H1 (cell line): ENCODE measurements around the gene NOL8. TPM values are rescaled to one million over a fixed set of nuclear protein-coding genes. Genes with fewer than 3 reads are reported as not detected.

Source experiments
- CTCF ChIA-PET: fragments of 300-600 bp; sonication (Branson Sonifier 250); formaldehyde crosslinking; loops from one replicate; lab custom pipeline; 2021; ENCODE audit not compliant: partially characterized antibody; lab: Charles Lee
- POLR2A ChIA-PET: fragments of 300-600 bp; sonication (Branson Sonifier 250); formaldehyde crosslinking; loops from one replicate; lab custom pipeline; 2021; ENCODE audit warnings: inconsistent platforms; ENCODE audit not compliant: partially characterized antibody; lab: Charles Lee
- DNase-seq, 2 experiments: peaks; one replicate each; pipeline versions ENCODE4 v3.0.0 to v3.0.0-alpha.2; 2010 to 2022; ENCODE audit warnings: low spot score in 2 of 2, low read depth in 1 of 2, mixed read lengths in 1 of 2
- FAIRE-seq: peaks from 2 replicates; lab custom pipeline; 2011; peaks lifted over from hg19 to GRCh38; lab: Jason Lieb, UNC
- H2AFZ ChIP-seq: 2 replicates; pipeline ENCODE4 v1.8.1; 2012; ENCODE audit warnings: low read length, inconsistent platforms
- H2AK5ac ChIP-seq: 2 replicates; pipeline ENCODE4 v1.6.1; 2013; ENCODE audit warnings: low read depth, low read length
- H2BK120ac ChIP-seq: replicated peaks from 2 replicates; pipeline ENCODE3; 2013; ENCODE audit warnings: low read depth, low read length, inconsistent platforms
- H2BK12ac ChIP-seq: 2 replicates; pipeline ENCODE4 v1.6.1; 2013; ENCODE audit warnings: low read depth, low read length
- H2BK15ac ChIP-seq: 2 replicates; pipeline ENCODE4 v1.6.1; 2013; ENCODE audit warnings: low read length
- H2BK20ac ChIP-seq: 2 replicates; pipeline ENCODE4 v1.6.1; 2013; ENCODE audit warnings: low read length
- H2BK5ac ChIP-seq: 2 replicates; pipeline ENCODE4 v1.6.1; 2013; ENCODE audit warnings: low read depth, low read length
- H3K14ac ChIP-seq: 2 replicates; pipeline ENCODE4 v1.6.1; 2013; ENCODE audit warnings: inconsistent platforms; ENCODE audit not compliant: insufficient read length
- H3K18ac ChIP-seq: 2 replicates; pipeline ENCODE4 v1.6.1; 2013; ENCODE audit warnings: low read length; ENCODE audit errors: extremely low read depth
- H3K23ac ChIP-seq: 2 replicates; pipeline ENCODE4 v1.6.1; 2013; ENCODE audit warnings: inconsistent platforms; ENCODE audit not compliant: insufficient read length
- H3K23me2 ChIP-seq: 2 replicates; pipeline ENCODE4 v1.6.1; 2013; ENCODE audit warnings: low read depth, low read length
- H3K27ac ChIP-seq: 2 replicates; pipeline ENCODE4 v1.6.1; 2011; ENCODE audit warnings: low read depth, low read length, inconsistent platforms
- H3K27me3 ChIP-seq, 4 experiments: replicated peaks in 1 of 4; 1 replicate in 1 of 4; 2 replicates in 3 of 4; pipeline versions ENCODE4 v1.6.1 to v1.8.1; 2011 to 2013; ENCODE audit warnings: low read length in 3 of 4, mild to moderate bottlenecking in 3 of 4, inconsistent platforms in 2 of 4, mixed read lengths in 2 of 4, moderate library complexity in 1 of 4; ENCODE audit not compliant: control insufficient read depth in 3 of 4, insufficient read depth in 3 of 4; ENCODE audit errors: extremely low read depth in 1 of 4
- H3K36me3 ChIP-seq, 4 experiments: 2 replicates each; pipeline versions ENCODE4 v1.6.1 to v1.8.1; 2011 to 2013; ENCODE audit warnings: mild to moderate bottlenecking in 4 of 4, low read length in 3 of 4, moderate library complexity in 2 of 4, control low read depth in 1 of 4, inconsistent platforms in 1 of 4; ENCODE audit not compliant: insufficient read depth in 4 of 4, control insufficient read depth in 2 of 4
- H3K4ac ChIP-seq: replicated peaks from 2 replicates; pipeline ENCODE3; 2013; ENCODE audit warnings: low read length, low read depth, mixed read lengths, inconsistent platforms; ENCODE audit not compliant: insufficient read length
- H3K4me1 ChIP-seq, 4 experiments: replicated peaks in 1 of 4; 1 replicate in 1 of 4; 2 replicates in 3 of 4; pipeline versions ENCODE4 v1.6.1 to v1.8.1; 2011 to 2013; ENCODE audit warnings: low read length in 3 of 4, inconsistent platforms in 2 of 4, mixed read lengths in 1 of 4; ENCODE audit not compliant: insufficient read depth in 4 of 4, control insufficient read depth in 3 of 4
- H3K4me2 ChIP-seq, 2 experiments: 2 replicates each; pipeline versions ENCODE4 v1.6.1 to v1.8.1; 2011 to 2013; ENCODE audit warnings: low read depth in 2 of 2, low read length in 2 of 2, control low read depth in 1 of 2, inconsistent platforms in 1 of 2, mild to moderate bottlenecking in 1 of 2; ENCODE audit not compliant: insufficient read depth in 1 of 2
- H3K4me3 ChIP-seq, 4 experiments: fragments of 200-600, 300-600 bp in 1 of 4; sonication (generic), shearing (Covaris generic), sonication (Bioruptor Twin) in 1 of 4; 2 replicates each; pipeline versions ENCODE4 v1.5.1 to v1.8.1; 2011 to 2016; ENCODE audit warnings: low read length in 4 of 4, low read depth in 3 of 4, control low read depth in 2 of 4, inconsistent platforms in 2 of 4, mild to moderate bottlenecking in 2 of 4, mixed read lengths in 1 of 4, moderate library complexity in 1 of 4; ENCODE audit not compliant: insufficient read depth in 2 of 4; ENCODE audit errors: extremely low read depth in 1 of 4
- H3K56ac ChIP-seq: replicated peaks from 2 replicates; pipeline ENCODE3; 2013; ENCODE audit warnings: low read depth, mild to moderate bottlenecking, mixed read lengths, low read length, inconsistent platforms; ENCODE audit not compliant: insufficient read length
- H3K79me1 ChIP-seq: 2 replicates; pipeline ENCODE4 v1.6.1; 2013; ENCODE audit warnings: low read depth, low read length, control low read depth
- H3K79me2 ChIP-seq, 2 experiments: 2 replicates each; pipeline versions ENCODE4 v1.6.1 to v1.8.1; 2012 to 2013; ENCODE audit warnings: low read length in 2 of 2, mild to moderate bottlenecking in 2 of 2, inconsistent platforms in 1 of 2; ENCODE audit not compliant: insufficient read depth in 2 of 2, control insufficient read depth in 1 of 2
- H3K9ac ChIP-seq, 4 experiments: replicated peaks in 1 of 4; 1 replicate in 1 of 4; 2 replicates in 3 of 4; pipeline versions ENCODE4 v1.6.1 to v1.8.1; 2011 to 2013; ENCODE audit warnings: low read depth in 3 of 4, low read length in 3 of 4, control low read depth in 2 of 4, mild to moderate bottlenecking in 2 of 4, moderate library complexity in 2 of 4, inconsistent platforms in 1 of 4; ENCODE audit errors: extremely low read depth in 1 of 4
- H3K9me3 ChIP-seq, 2 experiments: 2 replicates each; pipeline versions ENCODE4 v1.6.1 to v1.8.1; 2012 to 2013; ENCODE audit warnings: mild to moderate bottlenecking in 2 of 2, moderate library complexity in 2 of 2, control low read depth in 1 of 2, inconsistent platforms in 1 of 2, low read depth in 1 of 2, low read length in 1 of 2, mixed read lengths in 1 of 2; ENCODE audit not compliant: insufficient read depth in 2 of 2
- H4K20me1 ChIP-seq, 2 experiments: replicated peaks in 1 of 2; 2 replicates each; pipeline versions ENCODE3 to v1.8.1; 2011 to 2013; ENCODE audit warnings: inconsistent platforms in 2 of 2, low read length in 2 of 2, mild to moderate bottlenecking in 1 of 2; ENCODE audit not compliant: insufficient read depth in 2 of 2, control insufficient read depth in 1 of 2
- H4K5ac ChIP-seq: 2 replicates; pipeline ENCODE4 v1.6.1; 2013; ENCODE audit warnings: low read length, low read depth, mixed read lengths, inconsistent platforms; ENCODE audit not compliant: insufficient read length
- H4K8ac ChIP-seq: 2 replicates; pipeline ENCODE4 v1.8.0; 2013; ENCODE audit warnings: mild to moderate bottlenecking, moderate library complexity, low read length, inconsistent platforms; ENCODE audit not compliant: insufficient read depth; ENCODE audit errors: extremely low read depth
- H4K91ac ChIP-seq: replicated peaks from 2 replicates; pipeline ENCODE3; 2013; ENCODE audit warnings: low read length, mixed read lengths, inconsistent platforms; ENCODE audit not compliant: insufficient read length
- POLR2AphosphoS5 ChIP-seq: IDR thresholded peaks from 2 replicates; pipeline ENCODE4 v1.6.1; 2011; ENCODE audit warnings: low read depth, low read length
- RBBP5 ChIP-seq: IDR thresholded peaks from 2 replicates; pipeline ENCODE4 v1.7.1; 2012; ENCODE audit warnings: low read depth, mild to moderate bottlenecking, inconsistent platforms, low read length, moderate library complexity, borderline replicate concordance
- WGBS, 2 experiments: shearing (Covaris generic) in 1 of 2; methylation state at CpG; one replicate each; pipeline versions ENCODE4 v1.1.6 to v1.1.7; 2013 to 2015; ENCODE audit warnings: low lambda C conversion rate in 2 of 2, mixed read lengths in 2 of 2, inconsistent platforms in 1 of 2, low coverage in 1 of 2, missing lambda C conversion rate in 1 of 2; ENCODE audit not compliant: insufficient replicate concordance in 2 of 2, insufficient coverage in 1 of 2, insufficient read length in 1 of 2; ENCODE audit errors: extremely low coverage in 1 of 2, missing lambda C conversion rate in 1 of 2; 5-methylcytosine and 5-hydroxymethylcytosine counted together
- polyA plus RNA-seq, 7 experiments: library from polyadenylated mRNA; depleted of rRNA in 3 of 7; stranded (reverse) in 5 of 7; unstranded in 2 of 7; fragments of >200 nt in 5 of 7; fragments of 200-250 nt in 2 of 7; gene quantifications; 1 replicate in 5 of 7; 2 replicates in 1 of 7; 4 replicates in 1 of 7; pipeline versions ENCODE4 v1.2.1 to v1.2.3, GENCODE V29; 2011 to 2013; ENCODE audit warnings: missing spikeins in 2 of 7, mixed read lengths in 2 of 7
- total RNA-seq: library from RNA; stranded (reverse); fragmentation: NEBNext Ultra II Directional; extraction: Animal tissue kit (Norgen Biotek cat#: 25700); gene quantifications from 2 replicates; pipeline ENCODE4 v1.2.1, GENCODE V29; 2021

The NOL8 gene
- total and polyA plus RNA-seq, 2 of the 8 experiments (the other 6 are each of a cell fraction or from before 2014, with no cell fraction given): 6.2 to 30.4 TPM

DNA sequence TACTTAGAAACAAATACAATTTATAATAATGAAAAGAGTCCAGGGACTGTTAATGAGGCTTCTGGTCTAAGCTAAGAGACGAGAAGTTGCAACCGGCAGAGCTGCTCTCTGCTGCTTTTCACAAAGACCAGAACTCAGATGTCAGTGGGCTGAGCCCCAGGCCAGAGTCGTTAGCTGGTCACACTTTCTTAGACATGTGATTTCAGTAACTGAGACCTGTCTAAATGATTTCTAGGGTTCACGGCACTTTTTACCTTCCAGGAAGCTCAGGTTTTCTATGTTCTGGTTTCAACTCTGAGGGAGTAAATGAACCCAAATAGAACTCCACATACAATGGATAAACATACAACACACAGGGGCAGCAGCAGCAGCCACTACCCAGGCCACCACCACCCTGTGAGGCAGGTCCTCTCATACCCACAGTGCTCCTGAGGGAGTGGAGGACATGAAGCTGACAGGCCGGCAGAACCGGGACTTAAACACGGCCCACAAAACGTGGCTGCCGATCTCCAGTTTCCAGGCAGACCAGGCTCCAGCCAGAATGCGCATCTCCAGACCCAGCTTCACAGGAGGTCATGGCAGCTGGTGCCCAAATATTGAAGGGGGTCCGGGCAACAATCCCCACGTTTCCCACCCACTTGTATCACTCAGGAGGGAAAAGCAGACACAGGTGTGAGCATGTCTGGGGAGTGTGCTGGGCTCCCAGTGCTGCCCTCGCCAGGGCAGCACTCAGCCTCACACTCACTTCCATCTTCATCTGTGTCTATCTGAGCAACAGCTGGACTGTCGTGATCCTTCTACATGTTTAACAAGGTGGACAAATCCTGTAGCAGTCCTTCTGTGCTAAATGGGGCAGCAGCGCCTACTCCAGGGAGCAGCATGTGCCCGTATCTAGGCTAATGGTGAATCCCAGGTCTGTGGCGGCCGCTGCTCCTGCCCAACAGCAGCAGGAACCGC, 70.5 kb downstream of the NOL8 start:
- H3K9me3 ChIP-seq: no peaks in the 10 kb centered on the region
- H3K14ac ChIP-seq: no peak overlapping the region
- no peak overlapping the region for H3K4ac ChIP-seq
- H2AK5ac ChIP-seq: no peak overlapping the region
- no peak overlapping the region for H3K27ac ChIP-seq
- peaks cover 7 to 12% of the 10 kb centered on the region in 2 experiments for H4K20me1 ChIP-seq
- ChIA-PET CTCF (interaction anchor here (0.7 to 2.3 kb wide), 7 partner anchors 9 to 120 kb away, joined by 3 to 11 read pairs (median 3); no protein-coding TSS in a partner anchor), POLR2A (interaction anchor here (0.9 to 4.0 kb wide), 14 partner anchors 9 to 362 kb away, joined by 3 to 23 read pairs (median 6); no protein-coding TSS in a partner anchor)
- FAIRE-seq: no peak
- H3K79me1 ChIP-seq: no peaks in the 10 kb centered on the region; the same call in 1 of the 2 replicates
- no peak overlapping the region for H2BK20ac ChIP-seq
- peaks cover 45 to 100% (median 90%) of the 10 kb centered on the region in 4 experiments for H3K36me3 ChIP-seq
- H2BK15ac ChIP-seq: no peak overlapping the region
- no peak overlapping the region for H2BK12ac ChIP-seq
- H3K23ac ChIP-seq: no peak overlapping the region
- H3K4me2 ChIP-seq: no peak overlapping the region
- no peak overlapping the region for H3K18ac ChIP-seq
- H2AFZ ChIP-seq: no peak overlapping the region
- H3K4me1 ChIP-seq: no peaks in the 10 kb centered on the region
- H3K27me3 ChIP-seq: no peaks in the 10 kb centered on the region
- no peak overlapping the region for H3K4me3 ChIP-seq
- 86% methylated on average over 17 of the region's 19 CpGs; no CpG with 5 or more reads in 1 of the 2 experiments for WGBS, 2 experiments
- no peaks in the 10 kb centered on the region for H3K79me2 ChIP-seq
- H2BK120ac ChIP-seq: no peak overlapping the region
- TF ChIP-seq RBBP5 (no peak), POLR2AphosphoS5 (peak; percentile 15; the same call in 1 of the 2 replicates)
- H3K23me2 ChIP-seq: no peaks in the 10 kb centered on the region
- H2BK5ac ChIP-seq: no peak overlapping the region
- no peak overlapping the region; the same call in 1 of the 2 replicates for H4K8ac ChIP-seq
- H3K56ac ChIP-seq: no peak overlapping the region
- no peak for DNase-seq
- H4K5ac ChIP-seq: no peak overlapping the region
- no peak overlapping the region for H3K9ac ChIP-seq
- no peak overlapping the region for H4K91ac ChIP-seq
